NCI-H748 (cell line): ENCODE results near the gene DNAI4.
"Not testable (repeated sequence)": the region's sequence is repeated elsewhere in the genome, so short reads cannot be mapped to it uniquely, and the experiment has no call there.

Source experiments
- DNase-seq: peaks from one replicate; lab custom pipeline; 2025; ENCODE audit not compliant: unreplicated experiment; lab: John Stamatoyannopoulos, UW

Gene DNAI4

GRCh38 chr1:66929999-66930822, 5.6 kb upstream of the DNAI4 start:
- peak; percentile 97 for DNase-seq

- DNase-seq: no peak
These were observed 5.0 kb upstream of the DNAI4 start for GRCh38 chr1:66929691-66929998.

- DNase-seq: peak; percentile 10
These were observed 4.6 kb upstream of the DNAI4 start for GRCh38 chr1:66929146-66929688.

GRCh38 chr1:66927528-66927927, 2.9 kb upstream of the DNAI4 start:
- no peak for DNase-seq

- DNase-seq: peak; percentile 50
These were observed 1.3 kb upstream of the DNAI4 start for GRCh38 chr1:66925944-66926343.

GRCh38 chr1:66925558-66925910, 878 bp upstream of the DNAI4 start:
- no peak for DNase-seq

- no peak for DNase-seq
These were observed 4.1 kb downstream of the DNAI4 start for GRCh38 chr1:66920543-66920942.

- no peak for DNase-seq
These were observed 4.8 kb downstream of the DNAI4 start for GRCh38 chr1:66919828-66920227.

GRCh38 chr1:66919063-66919462, 5.6 kb downstream of the DNAI4 start:
- DNase-seq: no peak

- DNase-seq: no peak
These were observed 7.2 kb downstream of the DNAI4 start for GRCh38 chr1:66917476-66917875.

GRCh38 chr1:66916320-66916719, 8.3 kb downstream of the DNAI4 start:
- no peak for DNase-seq

GRCh38 chr1:66915203-66915602, 9.5 kb downstream of the DNAI4 start:
- DNase-seq: not testable (repeated sequence)

GRCh38 chr1:66893712-66894111, 30.9 kb downstream of the DNAI4 start:
- DNase-seq: no peak

GRCh38 chr1:66890621-66891020, 34.0 kb downstream of the DNAI4 start:
- no peak for DNase-seq

- no peak for DNase-seq
These were observed 35.6 kb downstream of the DNAI4 start for GRCh38 chr1:66889030-66889429.

- DNase-seq: no peak
These were observed 48.0 kb downstream of the DNAI4 start for GRCh38 chr1:66876664-66877063.

GRCh38 chr1:66873111-66873510, 51.5 kb downstream of the DNAI4 start:
- DNase-seq: no peak

GRCh38 chr1:66872024-66872423, 52.6 kb downstream of the DNAI4 start:
- not testable (repeated sequence) for DNase-seq

GRCh38 chr1:66867501-66867900, 57.2 kb downstream of the DNAI4 start:
- no peak for DNase-seq

- DNase-seq: no peak
These were observed 64.1 kb downstream of the DNAI4 start for GRCh38 chr1:66860529-66860928.

- no peak for DNase-seq
These were observed 71.3 kb downstream of the DNAI4 start for GRCh38 chr1:66853379-66853778.

- DNase-seq: no peak
These were observed 71.8 kb downstream of the DNAI4 start for GRCh38 chr1:66852870-66853269.

- DNase-seq: no peak
These were observed 73.7 kb downstream of the DNAI4 start for GRCh38 chr1:66850989-66851388.
